ENCODE measurements around the gene FARS2.

Gene FARS2

GRCh38 chr6:5302995-5303622, 41.8 kb downstream of the FARS2 start:
- no peak overlapping the region for H3K4me3 ChIP-seq (ENCODE audit: low read depth, low read length)
- no peak for TF ChIP-seq MYC (IDR thresholded peaks at IDR 0.05; ENCODE audit: low read depth, low read length)
- TF ChIP-seq, protein P1, sequence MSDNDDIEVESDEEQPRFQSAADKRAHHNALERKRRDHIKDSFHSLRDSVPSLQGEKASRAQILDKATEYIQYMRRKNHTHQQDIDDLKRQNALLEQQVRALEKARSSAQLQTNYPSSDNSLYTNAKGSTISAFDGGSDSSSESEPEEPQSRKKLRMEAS (IDR thresholded peaks at IDR 0.05; ENCODE audit: low read depth, low read length) = no peak
- no peak for TF ChIP-seq CTCF (IDR thresholded peaks at IDR 0.05; ENCODE audit: low read depth, low read length)
- TF ChIP-seq POLR2A (IDR thresholded peaks at IDR 0.05; ENCODE audit: extremely low read depth, insufficient read length) = no peak

GRCh38 chr6:5303682-5304081, 42.4 kb downstream of the FARS2 start:
- TF ChIP-seq CTCF (IDR thresholded peaks at IDR 0.05; ENCODE audit: low read depth, low read length) (no peak), POLR2A (IDR thresholded peaks at IDR 0.05; ENCODE audit: extremely low read depth, insufficient read length) (no peak), MYC (IDR thresholded peaks at IDR 0.05; ENCODE audit: low read depth, low read length) (no peak)
- TF ChIP-seq, protein P1 (IDR thresholded peaks at IDR 0.05; ENCODE audit: low read depth, low read length) = no peak
- no peak for DNase-seq (ENCODE audit: low read depth)
- no peak overlapping the region for H3K4me3 ChIP-seq (ENCODE audit: low read depth, low read length)

More at GRCh38 chr6:5302995-5303622, 41.8 kb downstream of the FARS2 start:
- no peak for DNase-seq (ENCODE audit: low read depth)

DNA sequence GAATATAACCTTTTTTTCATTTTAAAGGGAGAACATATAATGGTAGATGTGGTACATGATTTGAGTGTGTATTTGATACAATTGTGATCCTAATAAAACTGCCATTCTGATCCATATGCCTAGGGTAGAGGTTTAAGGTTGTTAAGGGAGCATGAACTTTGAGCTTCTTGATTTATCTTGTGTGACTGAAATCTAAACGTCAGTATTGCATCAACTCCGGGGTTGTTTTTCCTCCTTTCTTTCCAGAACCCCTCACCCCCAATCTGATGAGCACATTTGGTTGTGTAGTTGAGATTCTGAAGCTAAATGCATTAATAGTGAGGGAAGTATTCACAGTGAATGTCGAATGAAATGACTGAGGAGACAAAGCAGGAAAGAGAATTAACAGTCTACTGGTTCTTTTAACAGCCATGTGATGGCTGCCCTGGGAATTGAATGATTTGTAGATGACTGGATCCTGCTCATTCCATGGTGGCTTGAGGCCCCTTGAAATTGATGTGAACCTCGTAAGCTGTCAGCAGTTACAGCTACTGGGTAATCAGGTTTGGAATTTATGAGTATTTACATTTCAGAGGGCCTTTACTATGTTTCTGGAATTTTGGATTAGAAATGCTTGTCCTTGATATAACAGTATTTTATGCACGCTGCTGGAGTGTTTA, 44.8 kb downstream of the FARS2 start:
- DNase-seq (ENCODE audit: low read depth) = no peak
- H3K4me3 ChIP-seq (ENCODE audit: low read depth, low read length) = no peak overlapping the region
- TF ChIP-seq MYC (IDR thresholded peaks at IDR 0.05; ENCODE audit: low read depth, low read length) (no peak), CTCF (IDR thresholded peaks at IDR 0.05; ENCODE audit: low read depth, low read length) (no peak), POLR2A (IDR thresholded peaks at IDR 0.05; ENCODE audit: extremely low read depth, insufficient read length) (no peak)
- TF ChIP-seq, protein P1 (IDR thresholded peaks at IDR 0.05; ENCODE audit: low read depth, low read length) = no peak

GRCh38 chr6:5307058-5307457, 45.7 kb downstream of the FARS2 start:
- no peak for TF ChIP-seq CTCF (IDR thresholded peaks at IDR 0.05; ENCODE audit: low read depth, low read length)
- no peak for TF ChIP-seq MYC (IDR thresholded peaks at IDR 0.05; ENCODE audit: low read depth, low read length)
- TF ChIP-seq, protein P1 (IDR thresholded peaks at IDR 0.05; ENCODE audit: low read depth, low read length) = no peak
- TF ChIP-seq POLR2A (IDR thresholded peaks at IDR 0.05; ENCODE audit: extremely low read depth, insufficient read length) = no peak
- no peak overlapping the region for H3K4me3 ChIP-seq (ENCODE audit: low read depth, low read length)

GRCh38 chr6:5308066-5308465, 46.8 kb downstream of the FARS2 start:
- no peak overlapping the region for H3K4me3 ChIP-seq (ENCODE audit: low read depth, low read length)
- TF ChIP-seq CTCF (IDR thresholded peaks at IDR 0.05; ENCODE audit: low read depth, low read length) (no peak), MYC (IDR thresholded peaks at IDR 0.05; ENCODE audit: low read depth, low read length) (no peak), POLR2A (IDR thresholded peaks at IDR 0.05; ENCODE audit: extremely low read depth, insufficient read length) (no peak)
- TF ChIP-seq, protein P1 (IDR thresholded peaks at IDR 0.05; ENCODE audit: low read depth, low read length) = no peak
- no peak for DNase-seq (ENCODE audit: low read depth)

More at GRCh38 chr6:5307058-5307457, 45.7 kb downstream of the FARS2 start:
- DNase-seq (ENCODE audit: low read depth) = no peak

Data from NB4 (cell line).